T-helper 22 cell (primary cell): Measurements from ENCODE around the gene TRABD.
"Not testable (repeated sequence)": the region's sequence is repeated elsewhere in the genome, so short reads cannot be mapped to it uniquely, and the experiment has no call there.

Source experiments
- DNase-seq: peaks from one replicate; pipeline ENCODE4 v3.0.0-alpha.2; 2020; ENCODE audit warnings: low read depth

Gene TRABD, protein sequence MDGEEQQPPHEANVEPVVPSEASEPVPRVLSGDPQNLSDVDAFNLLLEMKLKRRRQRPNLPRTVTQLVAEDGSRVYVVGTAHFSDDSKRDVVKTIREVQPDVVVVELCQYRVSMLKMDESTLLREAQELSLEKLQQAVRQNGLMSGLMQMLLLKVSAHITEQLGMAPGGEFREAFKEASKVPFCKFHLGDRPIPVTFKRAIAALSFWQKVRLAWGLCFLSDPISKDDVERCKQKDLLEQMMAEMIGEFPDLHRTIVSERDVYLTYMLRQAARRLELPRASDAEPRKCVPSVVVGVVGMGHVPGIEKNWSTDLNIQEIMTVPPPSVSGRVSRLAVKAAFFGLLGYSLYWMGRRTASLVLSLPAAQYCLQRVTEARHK

GRCh38 chr22:50185375-50186087, at the start of gene TRABD:
Gene TRABD (plus strand): TSS chr22:50185913. CDS start chr22:50193061, 7,148 bp downstream.
- peak; percentile 82 for DNase-seq

- no peak for DNase-seq
These were observed 49.1 kb upstream of the TRABD start for GRCh38 chr22:50136581-50137015.

DNA sequence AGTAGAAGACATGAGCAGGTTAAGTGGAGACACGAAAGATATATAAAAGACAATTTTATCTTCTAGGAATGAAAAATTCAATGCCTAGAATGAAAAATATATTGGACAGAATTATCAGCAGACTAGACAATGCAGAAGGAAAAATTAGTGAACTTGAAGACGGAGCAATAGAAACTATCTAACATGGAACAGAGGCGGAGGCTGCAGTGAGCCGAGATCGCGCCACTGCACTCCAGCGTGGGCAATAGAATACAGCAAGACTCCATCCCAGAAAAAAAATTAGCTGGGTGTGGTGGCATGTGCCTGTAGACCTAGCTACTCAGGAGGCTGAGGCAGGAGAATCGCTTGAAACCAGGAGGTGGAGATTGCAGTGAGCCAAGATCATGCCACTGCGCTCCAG, 48.4 kb upstream of the TRABD start:
- not testable (repeated sequence) for DNase-seq

DNA sequence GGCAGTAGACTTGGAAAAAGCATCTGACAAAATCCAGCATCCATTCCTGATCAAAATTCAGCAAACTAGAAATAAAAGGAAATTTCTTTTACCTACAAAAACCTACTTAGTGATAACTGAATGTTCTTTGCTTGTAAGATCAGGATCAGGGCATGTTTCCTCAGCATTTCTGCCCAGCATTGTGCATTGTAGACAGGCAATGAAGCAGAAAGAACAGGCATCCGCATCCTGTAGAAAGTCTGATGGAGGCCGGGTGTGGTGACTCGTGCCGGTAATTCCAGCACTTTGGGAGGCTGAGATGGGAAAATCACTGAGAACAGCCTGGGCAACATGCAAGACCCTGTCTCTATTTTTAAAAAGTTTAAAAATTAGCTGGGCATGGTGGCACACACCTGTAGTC, 47.7 kb upstream of the TRABD start:
- DNase-seq: no peak

DNA sequence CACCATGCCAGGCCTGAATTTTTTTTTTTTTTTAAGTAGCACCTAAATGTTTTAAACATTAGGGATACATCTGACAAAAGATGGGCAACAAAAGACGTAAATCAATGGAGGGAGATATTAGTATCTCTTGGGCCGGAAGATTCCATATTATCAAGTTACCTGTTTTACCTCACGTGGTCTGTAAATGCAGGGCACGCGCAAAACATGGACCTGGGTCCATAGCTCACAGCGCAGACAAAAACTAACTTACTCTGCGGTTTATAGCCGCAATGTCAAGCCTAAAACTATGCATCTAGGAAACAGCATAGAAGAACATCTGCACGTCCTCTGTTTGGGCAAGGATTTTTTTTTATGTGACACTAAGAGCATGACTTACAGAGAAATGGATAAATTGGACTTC, 46.7 kb upstream of the TRABD start:
- no peak for DNase-seq

- DNase-seq: no peak
These were observed 45.8 kb upstream of the TRABD start for GRCh38 chr22:50139843-50140415.

DNA sequence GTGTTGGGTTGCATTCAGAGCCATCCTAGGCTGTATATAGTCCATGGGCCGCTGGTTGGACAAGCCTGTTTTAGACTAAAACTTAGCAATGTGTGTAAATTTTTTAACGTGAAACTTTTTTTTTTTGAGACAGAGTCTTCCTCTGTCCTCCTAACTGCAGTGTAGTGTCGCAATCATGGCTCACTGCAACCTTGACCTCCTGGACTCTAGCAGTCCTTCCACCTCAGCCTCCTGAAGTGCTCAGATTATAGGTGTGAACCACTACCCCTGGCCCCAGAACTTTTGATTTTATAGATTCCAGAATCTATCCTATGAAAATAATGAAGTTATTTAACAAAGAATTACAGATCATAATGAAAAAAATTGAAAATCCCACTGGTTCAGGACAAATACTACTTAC, 45.1 kb upstream of the TRABD start:
- DNase-seq: no peak

DNA sequence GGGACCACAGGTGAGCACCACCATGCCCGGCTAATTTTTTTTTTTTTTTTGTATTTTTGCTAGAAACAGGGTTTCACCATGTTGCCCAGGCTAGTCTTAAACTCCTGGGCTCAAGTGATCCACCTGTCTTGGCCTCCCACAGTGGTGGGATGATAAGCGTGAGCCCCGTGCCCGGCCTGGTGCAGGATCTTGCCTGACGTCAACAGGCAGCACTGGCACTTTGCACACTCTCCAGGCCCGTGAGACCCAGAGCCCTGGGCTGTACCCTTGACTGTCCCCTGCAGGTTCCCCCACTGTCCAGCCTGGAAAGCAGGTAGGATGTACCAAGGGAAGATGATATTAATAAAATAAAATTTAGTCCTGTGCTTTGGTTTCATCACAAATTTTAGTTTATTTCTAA, 44.3 kb upstream of the TRABD start:
- no peak for DNase-seq

GRCh38 chr22:50141891-50142363, 43.8 kb upstream of the TRABD start:
- DNase-seq: no peak

DNA sequence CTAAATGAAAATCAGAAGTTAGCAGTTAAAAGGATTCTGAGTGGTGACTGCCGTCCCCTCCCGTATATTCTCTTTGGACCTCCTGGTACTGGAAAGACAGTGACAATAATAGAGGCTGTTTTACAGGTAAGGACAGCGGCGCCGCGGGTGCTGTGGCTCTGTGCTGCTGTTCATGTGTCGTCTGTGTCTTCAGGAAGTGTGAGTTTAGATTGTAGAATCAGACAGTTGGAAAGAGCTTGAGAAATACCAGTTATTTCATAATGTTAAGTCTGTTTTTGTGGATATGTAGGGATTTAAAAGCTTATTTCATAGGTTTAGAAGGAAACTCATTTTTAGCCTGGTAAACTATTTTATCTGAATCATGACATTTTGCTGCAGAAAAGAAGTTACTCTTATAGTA, 42.6 kb upstream of the TRABD start:
- no peak for DNase-seq

- no peak for DNase-seq
These were observed 41.6 kb upstream of the TRABD start for GRCh38 chr22:50144005-50144614.

GRCh38 chr22:50145721-50146438, 39.8 kb upstream of the TRABD start:
- DNase-seq: no peak

- DNase-seq: no peak
These were observed 39.1 kb upstream of the TRABD start for GRCh38 chr22:50146439-50147238.

DNA sequence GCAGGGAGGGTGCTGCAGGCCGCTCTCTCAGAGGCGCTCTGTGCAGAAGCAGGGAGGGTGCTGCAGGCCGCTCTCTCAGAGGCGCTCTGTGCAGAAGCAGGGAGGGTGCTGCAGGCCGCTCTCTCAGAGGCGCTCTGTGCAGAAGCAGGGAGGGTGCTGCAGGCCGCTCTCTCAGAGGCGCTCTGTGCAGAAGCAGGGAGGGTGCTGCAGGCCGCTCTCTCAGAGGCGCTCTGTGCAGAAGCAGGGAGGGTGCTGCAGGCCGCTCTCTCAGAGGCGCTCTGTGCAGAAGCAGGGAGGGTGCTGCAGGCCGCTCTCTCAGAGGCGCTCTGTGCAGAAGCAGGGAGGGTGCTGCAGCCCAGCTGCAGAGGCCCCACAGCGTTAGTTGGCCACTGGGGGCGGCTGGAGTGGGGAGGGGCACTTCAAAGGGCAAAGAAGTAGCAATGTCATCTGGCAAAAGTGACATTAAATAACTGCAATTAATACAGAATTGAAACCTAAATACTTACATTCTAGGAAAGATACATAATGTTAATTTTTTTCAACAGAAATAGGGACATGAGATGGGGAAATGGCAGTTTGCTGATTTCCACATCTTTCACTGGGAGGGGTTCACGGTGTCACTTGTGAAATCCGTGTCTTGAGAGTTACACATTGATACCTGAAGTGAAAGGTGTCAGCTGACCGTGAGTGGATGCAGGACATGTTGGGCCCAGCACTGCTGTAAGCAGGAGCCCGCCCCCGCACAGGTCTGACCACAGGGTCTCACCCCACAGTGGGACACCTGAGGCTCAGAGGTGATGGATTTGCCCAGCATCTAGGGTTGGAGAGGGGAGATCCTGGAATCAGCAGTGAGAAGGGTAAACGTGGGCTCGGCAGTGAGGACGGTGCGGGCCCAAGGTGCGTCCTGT, 38.2 kb upstream of the TRABD start:
- DNase-seq: not testable (repeated sequence)

GRCh38 chr22:50148166-50148500, 37.6 kb upstream of the TRABD start:
- DNase-seq: no peak

GRCh38 chr22:50148991-50149721, 36.6 kb upstream of the TRABD start:
- peak; percentile 44 for DNase-seq

DNA sequence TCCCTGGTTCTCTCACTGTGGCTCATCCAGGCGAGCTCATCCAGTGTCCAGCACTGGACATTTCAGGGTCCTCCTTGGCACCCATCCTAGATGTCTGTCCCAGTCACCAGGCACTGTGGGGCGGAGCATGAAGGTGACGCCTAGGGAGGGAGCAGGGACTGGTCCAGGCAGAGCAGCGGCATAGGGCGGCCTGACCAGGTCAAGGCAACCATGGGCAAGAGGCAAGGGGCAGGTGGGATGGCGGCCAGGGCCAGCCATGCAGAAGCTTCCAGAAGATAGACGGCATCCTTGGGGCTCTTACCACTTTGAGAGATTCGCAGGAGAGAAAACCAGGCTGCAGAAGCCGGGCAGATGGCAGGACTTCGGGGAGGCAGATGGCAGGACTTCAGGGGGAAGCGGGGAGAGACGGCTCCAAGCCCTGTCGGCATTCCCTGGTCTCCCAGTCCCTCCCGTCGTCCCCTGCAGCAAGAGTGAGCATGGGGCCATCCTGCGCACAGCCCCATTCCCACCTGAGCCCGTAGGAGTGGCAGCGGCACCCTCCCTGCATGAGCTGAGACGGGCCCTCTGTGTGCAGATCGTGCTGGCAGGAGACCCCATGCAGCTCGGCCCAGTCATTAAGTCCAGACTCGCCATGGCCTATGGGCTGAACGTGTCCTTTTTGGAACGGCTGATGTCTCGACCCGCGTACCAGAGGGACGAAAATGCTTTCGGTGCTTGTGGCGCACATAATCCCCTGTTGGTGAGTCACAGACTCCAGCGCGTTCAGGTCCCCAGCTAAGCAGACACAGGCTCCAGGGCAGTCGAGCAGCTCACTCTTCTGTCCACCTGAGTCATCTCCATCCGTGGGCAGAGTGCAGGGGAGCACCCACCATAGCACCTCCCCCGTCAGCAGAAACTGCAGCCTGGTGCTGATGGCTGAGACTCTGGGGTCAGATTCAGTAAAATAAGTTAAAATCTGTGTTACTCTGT, 35.3 kb upstream of the TRABD start:
- no peak for DNase-seq
